AG04450 (cell line): Measurements from ENCODE around the gene CABP2. TPM values are rescaled to one million over a fixed set of nuclear protein-coding genes. Genes with fewer than 3 reads are reported as not detected.

Experiments
- CTCF ChIA-PET: fragments of 300-600, 350-600 bp; formaldehyde crosslinking; extraction: SDS; loops from one replicate; lab custom pipeline; 2022; ENCODE audit warnings: antibody characterized with exemption, inconsistent platforms; lab: Charles Lee
- POLR2A ChIA-PET: fragments of 350-600 bp; formaldehyde crosslinking; extraction: SDS; loops from one replicate; lab custom pipeline; 2021; ENCODE audit warnings: antibody characterized with exemption, inconsistent platforms; lab: Yijun Ruan, JAX
- DNase-seq: peaks from one replicate; pipeline ENCODE4 v3.0.0-alpha.2; 2011; ENCODE audit warnings: low read depth, low spot score
- H3K27ac ChIP-seq: one replicate; pipeline ENCODE4 v1.5.1; 2012; ENCODE audit warnings: low read depth, low read length, control low read depth
- H3K27me3 ChIP-seq: one replicate; pipeline ENCODE4 v1.6.0; 2012; ENCODE audit warnings: low read length; ENCODE audit not compliant: control insufficient read depth, insufficient read depth
- H3K4me3 ChIP-seq: 2 replicates; pipeline ENCODE4 v1.5.1; 2011; ENCODE audit warnings: mild to moderate bottlenecking, low read depth, low read length, control low read depth
- H3K9me3 ChIP-seq: 2 replicates; pipeline ENCODE4 v1.5.1; 2012; ENCODE audit warnings: low read length; ENCODE audit not compliant: control insufficient read depth, insufficient read depth
- polyA plus RNA-seq: library from polyadenylated mRNA; depleted of rRNA; stranded (reverse); fragments of >200 nt; gene quantifications from 2 replicates; pipeline ENCODE4 v1.2.3, GENCODE V29; 2011
- TF ChIP-seq, protein P1 (sequence below): IDR thresholded peaks from 2 replicates; pipeline ENCODE4 v1.5.1; 2011; ENCODE audit warnings: low read depth, low read length, control low read depth, inconsistent platforms

Gene CABP2
- polyA plus RNA-seq, 1 experiment, result not detected

DNA sequence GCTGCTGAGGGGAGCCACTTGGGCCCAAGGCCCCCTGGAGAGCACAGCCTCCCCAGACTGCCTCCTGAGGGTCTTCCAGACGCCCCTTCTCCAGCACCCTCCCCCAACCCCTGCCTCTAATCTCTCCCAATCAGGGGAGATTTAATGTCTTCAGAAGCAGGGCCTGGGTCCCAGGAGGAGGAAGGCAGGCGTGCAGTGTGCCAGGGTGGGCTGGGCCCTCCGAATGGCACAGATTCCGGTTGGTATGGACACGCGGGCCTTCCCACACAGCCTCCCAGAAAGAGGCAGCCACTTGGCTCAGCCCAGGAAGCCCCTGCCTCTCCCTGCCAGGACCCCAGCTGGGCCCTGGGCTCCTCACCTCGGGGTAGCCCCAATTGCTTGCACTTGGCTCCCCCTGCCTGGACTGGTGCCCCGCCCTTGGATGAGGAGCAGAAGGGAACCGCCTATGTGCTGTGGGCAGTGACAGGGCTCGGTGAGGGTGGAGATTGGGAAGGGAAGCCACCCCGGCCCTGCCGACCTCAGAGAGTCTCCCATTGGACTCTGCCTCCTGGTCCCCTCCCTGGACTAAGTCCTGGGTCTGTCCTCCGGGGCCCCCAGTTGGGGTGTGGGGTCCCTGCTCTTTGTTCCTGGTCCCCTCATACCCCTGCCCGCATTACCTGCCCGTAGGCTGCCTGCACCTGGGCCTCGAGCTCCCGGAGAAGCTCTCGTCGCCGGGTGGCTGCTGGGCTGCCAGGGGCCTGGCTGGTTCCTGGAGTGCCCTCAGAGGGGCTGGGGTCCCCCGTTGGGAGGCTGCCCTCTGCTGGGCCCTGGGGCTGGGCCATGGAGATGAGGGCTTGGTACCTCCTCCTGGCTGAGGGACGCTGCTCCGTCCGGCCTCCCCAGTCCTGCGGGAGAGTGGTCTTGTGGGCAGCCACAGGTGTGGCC is 572 bp upstream of the CABP2 start:
- Histone ChIP-seq H3K9me3 (no peaks in the 10 kb centered on the region; the same call in 1 of the 2 replicates), H3K27ac (no peak overlapping the region), H3K27me3 (peaks cover 18% of the 10 kb centered on the region), H3K4me3 (no peak overlapping the region)
- POLR2A ChIA-PET, result no interaction called here
- CTCF ChIA-PET, result no interaction called here
- no peak for DNase-seq
- TF ChIP-seq, protein P1, sequence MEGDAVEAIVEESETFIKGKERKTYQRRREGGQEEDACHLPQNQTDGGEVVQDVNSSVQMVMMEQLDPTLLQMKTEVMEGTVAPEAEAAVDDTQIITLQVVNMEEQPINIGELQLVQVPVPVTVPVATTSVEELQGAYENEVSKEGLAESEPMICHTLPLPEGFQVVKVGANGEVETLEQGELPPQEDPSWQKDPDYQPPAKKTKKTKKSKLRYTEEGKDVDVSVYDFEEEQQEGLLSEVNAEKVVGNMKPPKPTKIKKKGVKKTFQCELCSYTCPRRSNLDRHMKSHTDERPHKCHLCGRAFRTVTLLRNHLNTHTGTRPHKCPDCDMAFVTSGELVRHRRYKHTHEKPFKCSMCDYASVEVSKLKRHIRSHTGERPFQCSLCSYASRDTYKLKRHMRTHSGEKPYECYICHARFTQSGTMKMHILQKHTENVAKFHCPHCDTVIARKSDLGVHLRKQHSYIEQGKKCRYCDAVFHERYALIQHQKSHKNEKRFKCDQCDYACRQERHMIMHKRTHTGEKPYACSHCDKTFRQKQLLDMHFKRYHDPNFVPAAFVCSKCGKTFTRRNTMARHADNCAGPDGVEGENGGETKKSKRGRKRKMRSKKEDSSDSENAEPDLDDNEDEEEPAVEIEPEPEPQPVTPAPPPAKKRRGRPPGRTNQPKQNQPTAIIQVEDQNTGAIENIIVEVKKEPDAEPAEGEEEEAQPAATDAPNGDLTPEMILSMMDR, result no peak

DNA sequence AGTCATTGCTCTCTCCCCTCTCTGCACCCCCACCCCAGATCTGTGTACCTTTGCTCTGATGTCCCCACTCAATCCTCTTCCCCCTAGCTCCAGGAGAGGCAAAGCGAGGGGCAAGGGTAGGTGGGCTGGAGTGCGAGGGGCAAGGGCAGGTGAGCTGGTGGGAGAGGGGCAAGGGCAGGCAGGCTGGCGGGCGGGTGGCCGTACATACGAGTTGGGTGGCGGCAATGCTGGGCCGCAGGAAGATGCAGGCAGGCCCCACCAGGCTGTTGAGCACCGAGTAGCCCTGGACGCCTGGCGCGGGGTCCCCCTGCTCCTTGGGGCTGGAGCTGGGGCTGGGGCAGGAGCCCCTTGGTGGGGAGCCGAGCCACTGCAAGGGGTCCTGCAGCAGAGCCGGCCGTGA is 908 bp downstream of the CABP2 start:
- DNase-seq, result no peak
- Histone ChIP-seq H3K27ac (no peak overlapping the region), H3K4me3 (no peak overlapping the region), H3K9me3 (no peaks in the 10 kb centered on the region; the same call in 1 of the 2 replicates), H3K27me3 (peaks cover 29% of the 10 kb centered on the region)
- CTCF ChIA-PET, result no interaction called here
- TF ChIP-seq, protein P1, result no peak
- POLR2A ChIA-PET, result no interaction called here

DNA sequence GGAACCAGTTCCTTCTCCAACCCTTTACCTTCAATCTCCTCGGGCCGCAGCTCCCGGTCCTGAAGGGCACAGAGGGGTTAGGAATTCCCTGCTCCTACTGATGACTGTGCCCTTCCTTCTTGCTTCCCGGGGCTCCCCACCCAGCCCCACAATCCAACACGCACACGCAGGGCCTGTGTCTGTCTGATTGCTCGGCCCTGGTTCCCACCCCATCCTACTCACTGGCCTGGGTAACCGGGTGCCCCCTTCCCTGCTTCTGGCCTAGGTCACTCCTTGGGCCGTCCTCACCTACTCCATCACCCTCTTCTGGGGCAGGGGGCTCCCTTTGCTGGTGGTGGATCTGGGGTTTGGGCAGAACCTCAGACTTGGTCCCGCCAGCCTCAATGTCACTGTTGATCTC is 1.3 kb downstream of the CABP2 start:
- CTCF ChIA-PET, result no interaction called here
- TF ChIP-seq, protein P1, result no peak
- H3K27me3 ChIP-seq, result peaks cover 29% of the 10 kb centered on the region

DNA sequence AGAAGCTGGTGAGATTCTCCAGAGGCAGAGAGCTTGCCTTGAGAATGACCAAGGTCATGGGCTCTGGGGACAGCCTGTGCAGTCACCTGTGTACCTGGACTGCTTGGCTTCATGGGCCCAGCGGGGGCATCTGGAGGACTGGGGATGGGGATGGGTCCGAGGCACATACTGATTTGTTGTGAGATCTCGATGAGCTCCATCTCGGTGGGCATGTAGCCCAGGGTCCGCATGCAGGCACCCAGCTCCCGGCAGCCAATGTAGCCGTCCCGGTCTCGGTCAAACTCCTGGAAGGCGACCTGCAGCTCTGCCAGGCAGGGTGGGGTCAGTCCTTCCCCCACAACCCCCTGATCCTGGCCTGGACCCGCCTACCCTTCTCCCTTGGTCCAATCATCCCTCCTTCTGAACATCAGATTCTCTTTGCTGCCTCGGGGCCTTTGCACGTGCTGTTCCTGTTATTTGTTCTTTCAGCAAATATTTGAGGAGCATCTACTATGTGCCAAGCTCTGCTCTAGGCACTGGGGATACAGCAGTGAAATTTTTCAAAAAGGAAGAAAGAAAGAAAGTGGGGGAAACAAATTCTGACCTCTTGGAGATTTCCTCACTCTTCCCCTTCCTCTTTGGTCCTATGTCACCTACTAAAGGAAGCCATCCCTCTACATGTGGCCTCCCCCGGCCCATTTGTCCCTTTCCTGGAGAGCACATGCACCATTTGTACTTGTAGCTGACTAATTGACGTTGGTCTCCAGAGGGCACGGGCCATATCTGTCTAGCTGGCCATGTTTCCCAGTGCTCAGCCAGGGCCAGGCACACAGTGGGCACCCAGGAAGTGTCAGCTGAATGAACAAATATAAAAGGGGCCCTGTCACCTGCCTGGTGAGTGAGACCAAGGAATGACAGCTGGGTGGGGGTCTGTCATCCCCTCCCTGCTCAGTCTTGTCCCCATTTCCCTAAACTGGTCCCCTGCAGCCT is 2.1 kb downstream of the CABP2 start:
- no peak overlapping the region for H3K4me3 ChIP-seq
- H3K9me3 ChIP-seq, result no peaks in the 10 kb centered on the region; the same call in 1 of the 2 replicates
- TF ChIP-seq, protein P1, result no peak
- CTCF ChIA-PET, result no interaction called here
- H3K27me3 ChIP-seq, result peaks cover 29% of the 10 kb centered on the region
- no peak overlapping the region for H3K27ac ChIP-seq
- no peak for DNase-seq
- POLR2A ChIA-PET, result no interaction called here

More for the DNA sequence above, 1.3 kb downstream of the CABP2 start:
- no peaks in the 10 kb centered on the region; the same call in 1 of the 2 replicates for H3K9me3 ChIP-seq
- DNase-seq, result no peak
- H3K4me3 ChIP-seq, result no peak overlapping the region
- H3K27ac ChIP-seq, result no peak overlapping the region
- POLR2A ChIA-PET, result no interaction called here
